CMK (cell line): Measurements from ENCODE around the gene TUT7.
"Not testable (repeated sequence)": the region's sequence is repeated elsewhere in the genome, so short reads cannot be mapped to it uniquely, and the experiment has no call there.

Experiments used
- DNase-seq: peaks from one replicate; pipeline ENCODE4 v3.0.0-alpha.2; 2010; ENCODE audit warnings: low read depth

Gene TUT7

DNA sequence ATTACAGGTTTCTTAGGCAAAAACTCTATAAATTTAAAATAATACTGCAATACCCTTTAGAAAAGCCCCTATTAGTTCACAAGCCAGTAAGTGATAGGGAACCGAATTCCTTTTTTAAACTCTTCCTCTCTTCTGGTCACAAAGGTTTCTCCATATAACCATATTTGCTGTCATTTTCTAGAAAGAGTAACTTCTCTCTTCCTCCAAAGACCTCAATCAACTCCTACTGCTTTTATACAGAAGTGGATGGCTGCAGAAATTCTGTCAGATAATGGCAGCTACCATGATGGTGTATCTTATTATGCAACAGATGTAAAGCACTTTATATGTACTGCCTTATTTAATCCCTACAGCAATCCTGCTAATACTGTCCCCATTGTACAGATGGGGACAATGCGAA lies 6.2 kb downstream of the TUT7 start:
- DNase-seq = no peak

DNA sequence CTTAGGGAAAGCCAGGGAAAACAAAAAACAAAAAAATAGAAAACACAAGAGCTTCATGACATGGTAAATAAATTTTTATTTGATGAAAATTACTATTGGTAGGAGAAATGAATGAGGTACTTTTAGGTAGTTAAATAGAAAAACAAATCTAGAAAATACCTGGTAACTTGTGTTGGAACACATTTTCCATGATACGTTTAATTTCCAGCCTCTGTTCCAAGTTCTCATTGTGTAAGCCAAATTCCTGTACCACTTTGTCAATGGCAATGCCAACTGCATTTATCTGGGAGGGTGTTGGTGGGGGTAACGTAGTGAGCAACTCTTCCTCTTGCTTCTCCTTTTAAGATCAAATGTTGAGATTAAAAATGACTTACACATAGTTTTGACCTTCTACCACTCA lies 9.4 kb downstream of the TUT7 start:
- no peak for DNase-seq

DNA sequence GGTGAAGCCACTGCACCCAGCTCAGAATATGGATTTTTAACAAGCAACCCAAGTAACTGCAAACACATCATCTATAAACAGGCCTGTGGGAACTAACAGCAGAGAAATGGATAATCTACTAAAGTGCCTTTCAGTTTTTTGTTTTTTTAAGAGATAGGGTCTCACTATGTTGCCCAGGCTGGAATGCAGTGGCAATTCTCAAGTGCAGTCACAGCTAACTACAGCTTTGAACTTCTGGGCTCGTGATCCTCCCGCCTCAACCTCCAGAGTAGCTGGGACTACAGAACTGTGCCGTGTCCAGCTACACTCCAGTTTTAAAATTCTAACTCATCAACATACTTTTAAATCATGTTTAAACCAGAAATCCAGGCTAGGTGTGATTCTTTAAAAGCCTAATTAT lies 11.9 kb downstream of the TUT7 start:
- DNase-seq = no peak

DNA sequence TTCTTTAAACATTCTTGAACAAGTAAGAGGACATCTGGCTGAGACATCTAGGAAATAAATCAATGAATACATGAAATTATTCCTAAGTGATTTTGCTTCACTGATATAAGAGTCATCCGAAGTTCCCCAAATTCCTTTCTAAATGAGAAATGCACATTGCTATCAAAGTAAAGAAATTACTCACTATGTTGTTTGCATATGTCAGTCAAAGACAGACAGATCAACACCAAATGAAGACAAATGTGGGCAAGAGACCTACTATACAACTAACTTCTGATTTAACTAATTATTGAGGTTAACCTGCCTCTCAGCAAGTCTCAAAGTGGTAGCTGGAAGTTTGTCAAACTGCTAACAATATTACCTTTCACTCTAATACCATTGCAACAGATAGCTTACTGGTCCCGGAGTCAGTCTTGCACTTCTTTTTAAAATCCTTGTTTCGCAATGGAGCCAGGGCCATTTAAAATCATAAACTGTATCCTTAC lies 13.2 kb downstream of the TUT7 start:
- DNase-seq = no peak

DNA sequence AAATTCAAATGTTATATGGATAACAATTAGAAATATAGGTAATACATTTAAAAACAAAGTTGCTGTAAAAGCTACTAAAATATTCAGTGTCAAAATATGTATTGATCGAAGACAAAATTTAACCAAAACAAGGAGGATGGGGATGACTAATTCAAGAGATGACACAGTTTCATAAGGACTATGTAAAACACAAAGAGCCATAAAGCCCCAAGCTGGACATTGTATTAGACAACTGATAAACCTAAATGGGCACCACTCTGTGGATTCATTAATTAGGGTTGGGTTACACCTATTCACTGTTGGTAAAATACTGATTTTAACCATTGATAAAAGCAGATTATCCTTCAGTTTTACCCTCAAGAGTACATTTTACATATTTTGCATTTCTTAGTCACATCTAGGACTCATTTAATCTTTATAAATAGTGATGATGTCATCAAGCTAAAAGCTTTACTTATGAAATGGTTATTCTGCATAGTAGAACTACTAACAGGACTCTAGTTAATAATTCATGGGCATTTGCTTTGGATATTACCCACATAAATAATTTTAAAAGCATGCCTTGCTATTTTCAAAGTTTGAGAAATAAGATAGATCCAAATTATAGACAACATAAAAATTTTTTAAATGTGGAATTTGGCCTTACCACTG lies 13.7 kb downstream of the TUT7 start:
- no peak for DNase-seq

DNA sequence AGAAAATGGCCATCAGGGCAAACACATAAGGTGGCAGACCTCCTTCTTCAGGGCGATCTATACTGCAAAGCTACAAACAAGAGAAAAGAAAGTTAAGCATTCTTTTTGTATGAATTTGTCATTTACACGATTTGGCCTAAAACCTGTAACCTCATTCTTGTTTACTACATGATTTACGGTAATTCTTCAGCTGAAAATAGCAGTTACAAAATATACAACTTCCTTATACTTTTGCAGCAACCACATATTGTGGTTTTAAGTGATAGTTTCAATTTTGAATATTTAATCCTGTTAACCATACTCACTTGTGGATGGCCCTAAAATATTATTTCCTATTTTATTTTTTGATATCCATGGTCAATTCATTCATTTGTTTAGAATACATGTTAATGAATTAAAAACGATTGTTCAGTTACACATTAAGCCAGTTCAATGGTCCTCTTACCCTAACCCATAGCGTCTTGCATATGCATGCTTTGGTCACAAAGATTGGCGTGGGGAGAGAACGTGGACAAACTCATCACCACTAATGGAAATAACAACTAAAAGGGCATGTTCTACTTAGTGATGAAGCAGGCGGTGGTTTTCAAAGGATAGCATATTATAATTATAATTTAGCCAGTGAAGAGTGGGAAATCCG lies 16.6 kb downstream of the TUT7 start:
- DNase-seq = no peak

DNA sequence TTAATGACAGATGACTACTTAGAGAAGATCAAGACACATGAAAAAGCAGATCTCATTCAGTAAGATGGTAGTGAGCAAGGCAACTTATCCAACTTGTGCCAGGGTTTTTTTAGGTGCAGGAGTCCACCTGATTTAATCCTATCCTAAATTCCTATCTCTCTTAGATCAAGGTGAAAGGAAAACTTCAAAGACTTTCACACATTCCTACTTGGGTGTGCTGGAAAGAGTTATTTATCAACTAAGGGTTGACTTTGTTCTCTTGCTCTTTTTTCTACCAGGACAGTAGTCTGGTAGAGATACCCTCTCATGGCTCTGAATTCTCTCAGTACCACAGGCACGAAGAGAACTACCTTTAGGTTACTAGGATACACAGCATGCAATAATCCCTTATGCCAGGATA lies 18.2 kb downstream of the TUT7 start:
- no peak for DNase-seq

DNA sequence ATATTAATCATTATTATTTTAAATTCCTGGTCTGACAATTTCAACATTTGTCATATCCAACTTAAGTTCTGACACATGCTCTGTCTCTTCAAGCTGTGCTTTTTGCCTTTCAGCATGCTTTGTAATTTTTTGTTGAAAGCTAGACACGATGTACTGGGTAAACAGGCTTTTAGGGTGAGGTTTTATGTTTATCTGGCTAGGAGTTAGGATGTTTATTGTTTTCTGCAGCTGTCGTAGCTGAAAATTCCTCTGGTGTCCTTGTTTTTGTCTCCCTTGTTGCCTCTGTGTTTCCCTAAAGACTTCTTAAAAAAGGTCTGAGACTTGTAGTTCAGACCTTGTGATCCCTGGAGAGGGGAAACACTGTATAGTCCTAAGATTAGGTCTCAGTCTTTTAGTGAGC lies 20.6 kb downstream of the TUT7 start:
- DNase-seq = no peak

DNA sequence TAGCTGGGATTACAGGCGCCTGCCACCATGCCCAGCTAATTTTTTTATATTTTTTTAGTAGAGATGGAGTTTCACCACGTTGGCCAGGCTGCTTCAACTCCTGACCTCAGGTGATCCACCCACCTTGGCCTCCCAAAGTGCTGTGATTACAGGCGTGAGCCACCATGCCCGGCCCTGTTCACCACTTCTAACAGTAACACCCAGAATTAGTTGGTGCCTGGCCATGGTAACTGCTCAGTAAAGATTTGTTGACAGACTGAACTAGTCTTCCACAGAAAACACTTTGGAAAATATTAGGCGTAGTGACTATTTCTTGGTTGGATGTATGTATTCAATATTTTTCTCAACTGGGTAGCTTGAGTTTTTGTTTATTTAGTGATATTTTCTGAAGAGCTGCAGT lies 24.0 kb downstream of the TUT7 start:
- DNase-seq = no peak

DNA sequence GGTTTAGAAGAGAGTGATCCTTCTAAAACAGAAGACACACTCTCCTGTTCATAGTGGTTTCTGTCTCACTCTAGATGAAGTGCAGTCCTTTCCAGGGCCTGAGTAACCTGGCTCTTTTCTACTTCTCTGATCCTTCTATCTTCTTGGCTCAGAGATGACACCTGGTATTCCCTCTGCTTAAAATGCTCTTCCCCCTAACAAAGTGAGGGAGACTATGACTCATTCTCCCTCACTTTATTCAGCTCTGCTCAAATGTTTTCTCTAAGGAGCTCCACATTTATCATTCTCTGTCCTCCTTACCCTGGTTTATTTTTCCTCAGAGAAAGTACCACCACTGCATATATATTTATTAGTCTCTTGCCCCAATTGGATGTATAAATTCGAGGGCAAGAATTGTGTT lies 24.6 kb downstream of the TUT7 start:
- DNase-seq = no peak

DNA sequence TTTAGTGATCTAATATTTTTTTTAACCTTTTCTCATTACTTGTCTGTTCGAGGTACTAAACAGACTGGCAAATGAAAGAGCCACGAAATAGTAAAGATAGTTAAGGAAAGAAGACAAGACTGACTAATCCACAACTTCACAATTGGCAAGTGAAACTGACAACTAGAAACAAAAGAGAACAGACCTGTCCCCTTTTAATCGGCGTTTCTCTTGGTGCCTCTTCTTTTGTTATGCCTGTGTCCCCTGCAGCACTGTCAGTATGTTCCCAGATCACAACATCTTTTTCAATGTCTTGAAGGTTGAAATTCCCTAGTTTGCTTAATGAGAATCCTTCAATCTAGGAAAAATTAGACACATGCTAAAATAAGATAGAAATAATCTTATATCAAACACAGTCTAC lies 26.1 kb downstream of the TUT7 start:
- no peak for DNase-seq

DNA sequence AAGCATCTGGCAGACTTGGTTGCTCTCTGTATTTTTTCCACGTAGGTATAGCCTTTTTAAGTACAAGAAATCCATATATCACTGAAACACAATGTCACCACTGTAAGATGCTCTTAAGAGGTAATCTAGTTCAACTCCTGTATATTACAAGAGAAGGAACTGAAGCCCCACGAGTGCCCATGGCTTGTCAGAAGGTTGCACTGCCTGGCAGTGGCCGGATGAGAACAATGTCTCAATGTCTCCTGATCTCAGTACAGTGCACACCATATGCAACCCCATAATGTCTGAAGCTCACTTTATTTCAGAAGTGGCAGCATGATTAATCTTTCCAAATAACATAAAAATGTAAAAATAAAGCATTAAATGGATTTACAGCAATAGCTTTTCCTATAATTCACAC lies 27.7 kb downstream of the TUT7 start:
- DNase-seq = no peak

DNA sequence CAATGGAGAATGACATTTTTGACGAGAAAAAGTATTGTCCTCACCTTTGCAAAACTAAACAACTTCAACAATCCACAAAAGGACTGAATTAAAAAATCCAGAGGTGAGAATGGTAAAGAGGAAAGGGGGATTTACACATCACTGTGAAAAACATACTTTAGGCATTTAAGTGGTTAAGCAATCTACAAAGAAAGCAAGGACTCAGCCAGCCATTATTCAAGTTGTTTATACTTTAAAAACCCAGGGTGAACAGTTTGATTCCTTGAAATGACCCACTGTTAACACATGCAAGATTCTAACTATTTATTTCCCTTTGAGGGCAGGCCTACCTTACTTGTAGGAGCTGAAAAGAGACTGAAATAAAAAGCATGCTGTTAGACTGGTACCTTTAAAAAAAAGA lies 29.3 kb downstream of the TUT7 start:
- no peak for DNase-seq

DNA sequence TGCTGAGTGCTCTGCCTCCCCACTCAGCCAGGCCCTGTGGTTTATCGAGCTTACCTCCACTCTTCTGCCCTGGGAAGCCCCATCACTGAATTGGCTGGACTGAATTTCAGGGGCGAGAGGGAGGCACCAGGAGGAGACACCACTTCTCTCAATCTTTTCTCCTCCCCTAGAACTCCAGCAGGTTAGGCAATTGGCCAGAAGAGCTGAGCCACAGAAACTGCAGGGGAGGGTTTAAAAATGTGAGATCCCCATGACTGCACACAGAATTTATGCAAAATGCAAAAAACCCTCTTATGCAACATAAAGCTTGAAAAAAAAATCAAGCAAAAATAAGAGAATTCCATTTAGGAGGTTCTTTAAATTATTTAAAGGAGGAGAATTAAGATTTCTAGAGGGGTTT lies 29.9 kb downstream of the TUT7 start:
- DNase-seq = no peak

DNA sequence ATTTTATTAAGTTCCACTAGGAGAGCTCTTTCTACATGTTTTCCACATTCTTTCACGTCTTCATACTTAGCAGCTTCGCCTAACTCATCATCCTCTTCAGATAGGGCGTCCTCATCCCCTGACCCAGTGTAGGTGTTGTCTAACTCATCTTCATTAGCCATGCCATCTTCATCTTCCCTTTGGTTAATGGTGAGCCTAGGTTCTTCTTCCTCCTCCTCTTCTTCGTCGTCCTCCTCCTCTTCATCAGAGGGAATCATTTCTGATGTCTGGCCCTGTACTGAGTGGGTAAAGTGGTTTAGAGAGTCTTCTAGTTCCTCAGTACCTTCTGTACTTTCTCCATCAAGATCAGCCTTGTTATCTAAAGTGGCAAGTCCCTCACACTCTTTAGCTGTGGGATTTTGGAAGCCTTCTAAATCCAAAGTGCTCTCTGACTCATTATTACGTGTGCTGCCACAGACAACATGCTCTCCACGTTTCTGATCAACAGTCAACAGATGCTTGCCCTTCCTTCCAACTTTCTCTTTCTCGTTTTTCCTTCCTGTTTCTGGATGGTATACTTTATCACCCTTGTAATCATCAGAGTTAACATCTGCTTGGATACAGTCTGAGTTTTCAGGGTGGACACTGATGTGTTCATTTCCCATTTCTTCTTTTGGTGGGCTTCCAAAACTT lies 31.1 kb downstream of the TUT7 start:
- no peak for DNase-seq

DNA sequence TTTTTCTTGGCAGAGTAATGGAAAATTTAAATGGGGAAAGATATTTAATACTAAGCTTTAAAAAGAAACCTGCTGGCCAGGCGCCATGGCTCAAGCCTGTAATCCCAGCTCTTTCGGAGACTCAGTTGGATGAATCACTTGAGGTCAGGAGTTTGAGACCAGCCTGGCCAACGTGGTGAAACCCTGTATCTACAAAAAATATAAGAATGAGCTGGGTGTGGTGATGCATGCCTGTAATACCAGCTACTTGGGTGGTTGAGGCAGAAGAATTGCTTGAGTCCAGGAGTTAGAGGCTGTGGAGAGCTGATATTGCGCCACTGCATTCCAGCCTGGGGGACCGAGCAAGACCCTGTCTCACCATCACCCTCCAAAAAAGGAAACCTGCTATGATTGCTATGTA lies 32.8 kb downstream of the TUT7 start:
- no peak for DNase-seq

DNA sequence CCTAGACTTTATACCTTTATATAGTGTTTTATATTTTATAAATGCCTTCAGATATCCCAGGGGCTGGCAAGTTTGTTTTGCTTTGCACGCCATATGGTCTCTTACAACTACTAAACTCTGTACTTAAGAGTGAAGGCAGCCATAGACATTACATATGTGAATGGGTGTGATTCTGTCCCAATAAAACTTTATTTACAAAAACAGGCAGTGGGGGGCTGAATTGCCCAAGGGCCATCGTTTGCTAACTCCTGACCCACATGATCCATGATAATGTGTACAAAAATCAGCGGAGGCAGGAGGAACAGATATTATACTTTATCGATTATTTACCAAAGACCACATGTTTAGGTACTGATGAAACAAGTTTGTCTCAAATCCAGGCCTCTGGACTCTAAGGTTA lies 36.0 kb downstream of the TUT7 start:
- DNase-seq = no peak

DNA sequence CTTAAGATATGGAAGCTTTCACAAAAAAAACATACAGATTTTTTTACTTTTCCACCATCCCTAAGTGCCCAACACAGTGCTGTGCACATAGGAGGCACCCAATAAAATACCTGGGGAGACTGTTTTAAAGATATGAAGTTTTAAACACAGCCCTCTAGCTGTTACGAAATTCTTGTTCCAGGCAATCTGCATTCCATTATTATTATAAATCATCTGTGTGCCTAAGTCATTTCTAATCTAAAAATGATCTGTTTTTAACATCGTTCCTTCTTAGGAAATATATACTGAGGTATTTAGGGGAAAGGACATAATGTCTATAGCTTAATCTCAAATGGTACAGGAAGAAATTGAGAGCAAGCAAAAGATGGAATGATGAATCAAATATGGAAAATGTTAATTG lies 39.1 kb downstream of the TUT7 start:
- no peak for DNase-seq

DNA sequence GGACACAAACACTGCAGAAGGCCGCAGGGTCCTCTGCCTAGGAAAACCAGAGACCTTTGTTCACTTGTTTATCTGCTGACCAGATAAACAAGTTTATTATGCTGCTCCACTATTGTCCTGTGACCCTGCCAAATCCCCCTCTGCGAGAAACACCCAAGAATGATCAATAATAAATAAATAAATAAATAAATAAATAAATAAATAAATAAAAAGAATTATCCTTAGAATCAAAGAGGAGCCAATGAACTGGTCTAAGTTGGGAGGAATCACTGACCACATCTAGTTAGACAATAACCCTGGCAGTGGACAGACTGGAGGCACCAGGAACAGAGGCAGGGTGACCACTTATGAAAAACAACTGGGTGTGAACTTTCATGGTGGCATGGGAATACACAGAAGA lies 41.3 kb downstream of the TUT7 start:
- DNase-seq = not testable (repeated sequence)

DNA sequence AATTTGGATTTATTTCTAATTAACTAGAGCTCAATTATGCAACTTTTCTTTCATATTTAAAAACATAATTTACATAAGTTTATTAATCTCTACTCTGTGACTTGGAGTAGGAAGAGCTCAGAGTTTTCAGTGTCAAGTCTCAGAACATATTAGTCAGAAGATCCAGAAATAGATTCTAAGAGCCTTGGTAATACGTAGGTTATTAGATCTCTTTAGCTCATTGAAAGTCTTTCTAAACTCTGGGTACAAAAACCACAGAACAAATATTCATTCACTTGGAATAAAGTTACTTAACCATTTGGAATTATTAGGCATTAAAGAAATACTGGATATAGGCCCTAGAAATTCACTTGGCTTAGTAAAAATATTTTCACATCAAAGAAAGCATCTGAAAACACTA lies 45.5 kb downstream of the TUT7 start:
- DNase-seq = no peak

DNA sequence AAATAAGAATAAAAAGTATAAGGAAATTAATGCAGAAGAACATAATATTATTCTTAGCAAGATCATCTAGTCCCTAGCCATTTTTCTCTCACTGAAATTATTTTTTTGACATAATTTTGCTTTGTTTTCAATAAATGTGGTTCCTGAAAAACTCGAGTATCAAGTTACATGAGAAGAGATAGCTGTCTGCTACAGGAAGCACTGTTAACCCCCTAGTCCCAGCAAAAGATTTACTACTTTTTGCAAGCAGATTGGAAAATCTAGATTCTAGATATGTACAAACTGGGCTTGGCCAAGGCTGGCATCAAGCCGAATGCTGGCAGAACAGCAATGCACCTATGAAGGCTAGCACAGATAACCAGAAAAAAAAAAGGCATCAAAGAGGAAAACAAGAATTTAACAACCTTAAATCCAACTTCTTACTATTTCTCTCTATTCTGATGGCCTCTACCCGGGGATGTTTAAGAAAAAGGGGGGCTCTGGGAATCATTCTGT lies 49.9 kb downstream of the TUT7 start:
- DNase-seq = no peak

DNA sequence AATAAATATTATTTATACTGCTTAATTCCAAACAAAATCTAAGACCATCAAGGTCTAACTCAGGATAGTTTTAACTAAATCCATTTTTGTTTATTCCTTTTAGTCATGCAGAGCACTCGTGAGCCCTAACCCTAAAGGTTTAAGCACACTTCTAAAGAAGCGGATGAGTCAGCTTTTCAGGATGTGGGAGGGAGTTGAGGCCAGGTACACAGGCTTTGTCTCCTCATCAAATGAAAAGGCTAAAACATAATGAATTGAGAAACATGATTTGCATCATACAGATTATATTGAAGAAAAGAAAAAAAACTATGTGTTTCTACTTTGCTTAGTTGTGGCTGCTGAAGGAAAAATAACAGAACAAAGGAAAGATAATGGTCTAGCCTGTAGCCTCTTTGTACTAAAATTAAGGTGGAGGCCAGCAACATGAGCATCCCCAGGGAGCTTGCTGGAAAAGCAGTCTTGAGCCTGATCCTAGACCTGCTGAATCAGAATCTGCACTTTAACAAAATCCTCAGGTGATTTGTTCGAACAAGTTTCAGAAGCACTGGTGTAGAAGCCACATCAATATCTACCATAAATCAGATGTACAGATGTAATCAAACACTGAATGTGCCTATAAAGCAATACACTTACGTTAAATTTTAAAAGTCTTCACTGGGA lies 50.8 kb downstream of the TUT7 start:
- DNase-seq = no peak

DNA sequence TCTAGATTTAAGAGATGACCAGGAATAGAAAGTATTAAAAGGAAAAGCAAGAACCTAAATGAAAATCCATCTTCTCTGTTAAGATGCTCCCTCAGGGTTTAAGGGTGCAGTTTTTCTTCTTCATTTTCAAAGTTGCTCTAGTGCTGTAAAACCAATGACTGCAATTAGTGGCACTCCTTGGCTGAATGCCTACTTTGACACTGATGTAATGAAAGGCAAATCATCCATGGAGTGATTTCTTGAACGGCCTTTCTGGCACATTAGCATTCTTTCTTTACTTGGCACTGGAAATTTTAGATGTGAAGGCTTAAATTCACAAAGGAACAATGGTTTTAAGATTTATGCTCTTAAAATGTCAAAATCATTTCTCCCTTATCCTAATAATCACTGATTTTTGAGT lies 52.5 kb downstream of the TUT7 start:
- DNase-seq = no peak
